Ascending aorta (tissue), 2 donors: ENCODE data around the gene YPEL4. TPM values are rescaled to one million over a fixed set of nuclear protein-coding genes. Genes with fewer than 3 reads are reported as not detected.

Experiments
- DNase-seq, 2 donors: peaks; one replicate each; pipeline ENCODE4 v3.0.0-alpha.2; 2019; ENCODE audit warnings: low spot score in 2 of 2
- H3K27ac ChIP-seq, 2 donors: fragments of 200-600 bp; sonication (generic); one replicate each; pipeline ENCODE4 v1.5.1; 2016 to 2017; ENCODE audit warnings: mild to moderate bottlenecking in 1 of 2
- H3K27me3 ChIP-seq: fragments of 200-600 bp; sonication (generic); one replicate; pipeline ENCODE4 v1.5.1; 2017
- H3K36me3 ChIP-seq, 2 donors: fragments of 200-600 bp; sonication (generic); one replicate each; pipeline ENCODE4 v1.5.1; 2016
- H3K4me1 ChIP-seq, 2 donors: fragments of 200-600 bp; sonication (generic); one replicate each; pipeline ENCODE4 v1.5.1; 2016 to 2017; ENCODE audit warnings: mild to moderate bottlenecking in 1 of 2
- H3K4me3 ChIP-seq, 2 donors: fragments of 200-600 bp; sonication (generic); one replicate each; pipeline ENCODE4 v1.5.1; 2016 to 2017; ENCODE audit warnings: mild to moderate bottlenecking in 1 of 2
- H3K9me3 ChIP-seq, 2 donors: fragments of 200-600 bp; sonication (generic); one replicate each; pipeline ENCODE4 v1.5.1; 2016
- intact Hi-C: fragments of 100-400 bp; cut with DNase I; formaldehyde crosslinking; loops from one replicate; pipeline ENCODE4 v1.15.1; 2023
- total RNA-seq: library from RNA; depleted of rRNA; stranded (reverse); fragments of >200 nt; gene quantifications from one replicate; pipeline ENCODE4 v1.1.0, GENCODE V29; 2016
- TF ChIP-seq, protein P1 (sequence below), 3 experiments: fragments of 200-600 bp in 2 of 3; fragments of 450-650 bp in 1 of 3; sonication (generic) in 2 of 3; IDR thresholded peaks; one replicate each; pipeline ENCODE4 v1.5.1; 2016 to 2019; ENCODE audit warnings: antibody characterized with exemption in 3 of 3, mild to moderate bottlenecking in 1 of 3, moderate library complexity in 1 of 3

YPEL4 gene
- total RNA-seq, 1 donor from 2014 or later = not detected

DNA sequence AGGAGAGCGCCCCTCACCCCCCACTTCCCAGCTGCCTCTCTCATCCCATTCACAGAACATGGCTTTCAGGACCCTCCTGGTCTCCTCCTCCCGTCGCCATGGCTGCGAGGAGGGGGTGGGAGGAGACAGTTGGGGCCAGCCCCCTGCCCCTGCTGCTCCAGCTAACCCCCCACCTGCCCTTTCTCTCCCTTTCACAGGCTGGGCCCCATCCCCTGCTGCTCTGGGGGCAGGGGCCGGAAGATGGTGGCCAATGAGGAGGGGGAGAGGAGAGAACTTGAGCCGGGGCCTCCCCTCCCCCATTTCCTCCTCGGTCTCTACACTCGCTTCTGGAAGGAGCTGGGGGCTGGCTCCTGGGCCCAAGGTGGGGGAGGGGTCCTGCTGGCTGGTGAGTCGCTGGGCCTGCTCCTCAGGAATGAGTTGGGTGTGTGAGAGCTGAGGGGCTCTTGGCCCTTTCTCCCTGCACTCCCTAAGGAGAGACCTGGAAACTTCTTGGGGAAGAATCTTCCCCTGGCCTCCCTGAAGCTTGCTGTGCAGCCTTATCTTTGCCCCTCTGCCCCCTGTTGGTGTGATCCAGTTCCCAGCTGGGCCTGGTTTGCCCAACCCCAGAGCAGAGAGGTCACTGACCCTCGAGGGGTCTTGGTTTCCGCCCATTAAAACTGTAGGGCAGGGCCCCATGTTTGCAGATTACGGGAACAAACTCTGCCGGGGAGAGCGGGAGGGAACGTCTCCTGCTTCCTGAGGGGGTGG, 10.2 kb downstream of the YPEL4 start:
- no peak for DNase-seq
- intact Hi-C loops = loop anchor here (2.0 kb wide), 1 partner anchor 43 kb away; the partner anchor contains the start of gene SERPING1
- H3K36me3 ChIP-seq = no peaks in the 10 kb centered on the region
- peaks cover 3 to 29% of the 10 kb centered on the region in 2 donors for H3K4me1 ChIP-seq
- no peak overlapping the region for H3K27ac ChIP-seq
- peak overlapping the region; percentile 86 to 94 for H3K4me3 ChIP-seq
- no peaks in the 10 kb centered on the region for H3K27me3 ChIP-seq
- H3K9me3 ChIP-seq = no peaks in the 10 kb centered on the region
- TF ChIP-seq, protein P1, sequence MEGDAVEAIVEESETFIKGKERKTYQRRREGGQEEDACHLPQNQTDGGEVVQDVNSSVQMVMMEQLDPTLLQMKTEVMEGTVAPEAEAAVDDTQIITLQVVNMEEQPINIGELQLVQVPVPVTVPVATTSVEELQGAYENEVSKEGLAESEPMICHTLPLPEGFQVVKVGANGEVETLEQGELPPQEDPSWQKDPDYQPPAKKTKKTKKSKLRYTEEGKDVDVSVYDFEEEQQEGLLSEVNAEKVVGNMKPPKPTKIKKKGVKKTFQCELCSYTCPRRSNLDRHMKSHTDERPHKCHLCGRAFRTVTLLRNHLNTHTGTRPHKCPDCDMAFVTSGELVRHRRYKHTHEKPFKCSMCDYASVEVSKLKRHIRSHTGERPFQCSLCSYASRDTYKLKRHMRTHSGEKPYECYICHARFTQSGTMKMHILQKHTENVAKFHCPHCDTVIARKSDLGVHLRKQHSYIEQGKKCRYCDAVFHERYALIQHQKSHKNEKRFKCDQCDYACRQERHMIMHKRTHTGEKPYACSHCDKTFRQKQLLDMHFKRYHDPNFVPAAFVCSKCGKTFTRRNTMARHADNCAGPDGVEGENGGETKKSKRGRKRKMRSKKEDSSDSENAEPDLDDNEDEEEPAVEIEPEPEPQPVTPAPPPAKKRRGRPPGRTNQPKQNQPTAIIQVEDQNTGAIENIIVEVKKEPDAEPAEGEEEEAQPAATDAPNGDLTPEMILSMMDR (IDR thresholded peaks at IDR 0.05) = no peak

GRCh38 chr11:57638811-57639320, 10.8 kb downstream of the YPEL4 start:
- H3K4me1 ChIP-seq = peaks cover 3 to 27% of the 10 kb centered on the region in 2 donors
- H3K36me3 ChIP-seq = no peaks in the 10 kb centered on the region
- TF ChIP-seq, protein P1 (IDR thresholded peaks at IDR 0.05) = no peak
- peak overlapping the region; percentile 86 to 94 for H3K4me3 ChIP-seq
- no peaks in the 10 kb centered on the region for H3K27me3 ChIP-seq
- peak overlapping the region; percentile 62 to 82 for H3K27ac ChIP-seq
- intact Hi-C loops = loop anchor here (2.0 kb wide), 1 partner anchor 42 kb away; the partner anchor contains the start of gene SERPING1
- DNase-seq = no peak
- no peaks in the 10 kb centered on the region for H3K9me3 ChIP-seq

GRCh38 chr11:57638005-57638781, 11.5 kb downstream of the YPEL4 start:
- Histone ChIP-seq H3K4me3 (peak overlapping the region; percentile 86 to 94), H3K27ac (peak overlapping the region; percentile 62 to 82), H3K27me3 (no peaks in the 10 kb centered on the region), H3K4me1 (peaks cover 3 to 27% of the 10 kb centered on the region in 2 donors), H3K9me3 (no peaks in the 10 kb centered on the region), H3K36me3 (no peaks in the 10 kb centered on the region)
- DNase-seq = peak in 1 of 2 donors; percentile 88
- intact Hi-C loops = loop anchor here (2.0 kb wide), 1 partner anchor 41 kb away; the partner anchor contains the start of gene SERPING1
- TF ChIP-seq, protein P1 (IDR thresholded peaks at IDR 0.05) = no peak

- Histone ChIP-seq H3K4me3 (peak overlapping the region; percentile 86 to 94), H3K36me3 (no peaks in the 10 kb centered on the region), H3K4me1 (peaks cover 3 to 27% of the 10 kb centered on the region in 2 donors), H3K27me3 (no peaks in the 10 kb centered on the region), H3K9me3 (no peaks in the 10 kb centered on the region), H3K27ac (peak overlapping the region in 1 of 2 donors; percentile 82)
- intact Hi-C loops = loop anchor here (2.0 kb wide), 1 partner anchor 41 kb away; the partner anchor contains the start of gene SERPING1
- TF ChIP-seq, protein P1 (IDR thresholded peaks at IDR 0.05) = no peak
- DNase-seq = no peak
Measured at GRCh38 chr11:57637626-57638004, 12.1 kb downstream of the YPEL4 start.

- H3K36me3 ChIP-seq = no peaks in the 10 kb centered on the region
- TF ChIP-seq, protein P1 (IDR thresholded peaks at IDR 0.05) = no peak
- H3K4me3 ChIP-seq = no peak overlapping the region
- no peaks in the 10 kb centered on the region for H3K27me3 ChIP-seq
- no peak overlapping the region for H3K27ac ChIP-seq
- DNase-seq = no peak
- intact Hi-C loops = no loop called here
- H3K4me1 ChIP-seq = peaks cover 3 to 17% of the 10 kb centered on the region in 2 donors
- no peaks in the 10 kb centered on the region for H3K9me3 ChIP-seq
Measured at GRCh38 chr11:57635246-57635645, 14.5 kb downstream of the YPEL4 start.
